Measurements from ENCODE around the gene DOK6. TPM values are rescaled to one million over a fixed set of nuclear protein-coding genes. Genes with fewer than 3 reads are reported as not detected.
"Not testable (repeated sequence)": the region's sequence is repeated elsewhere in the genome, so short reads cannot be mapped to it uniquely, and the experiment has no call there.

The DOK6 gene
- total RNA-seq, 2 experiments from 2014 or later, result not detected

- H3K9me3 Mint-ChIP-seq, result peaks cover 2% of the 10 kb centered on the region
- H3K27me3 Mint-ChIP-seq, result peaks cover 5% of the 10 kb centered on the region
- ChIA-PET POLR2A (no interaction called here), CTCF (no interaction called here)
- Histone ChIP-seq H3K27ac (ENCODE audit: low read depth in 1 of 2, low read length in 2 of 2) (no peak overlapping the region), H3K27me3 (ENCODE audit: control insufficient read depth in 1 of 2, insufficient read depth in 2 of 2, low read length in 2 of 2) (no peaks in the 10 kb centered on the region), H3K4me3 (ENCODE audit: low read length) (no peak overlapping the region), H3K36me3 (ENCODE audit: insufficient read depth, low read length) (no peaks in the 10 kb centered on the region), H3K4me1 (ENCODE audit: insufficient read depth, low read length) (no peaks in the 10 kb centered on the region), H3K9me3 (ENCODE audit: control insufficient read depth in 1 of 2, insufficient read depth in 1 of 2, low read length in 2 of 2) (peaks cover 3% of the 10 kb centered on the region in 2 experiments)
- no peak for ATAC-seq (ENCODE audit: poor library complexity)
- H3K4me3 Mint-ChIP-seq, result no peak overlapping the region
- H3K4me1 Mint-ChIP-seq (ENCODE audit: low read depth), result no peaks in the 10 kb centered on the region
- no peak overlapping the region for H3K27ac Mint-ChIP-seq
- intact Hi-C loops (cut with DNase I, micrococcal nuclease), result no loop called here
- no peak for DNase-seq
- no peaks in the 10 kb centered on the region for H3K36me3 Mint-ChIP-seq (ENCODE audit: low read depth)
- TF ChIP-seq CTCF (IDR thresholded peaks at IDR 0.05), result no peak
Observed at GRCh38 chr18:69358212-69358895, 42.3 kb upstream of the DOK6 start.

GRCh38 chr18:69359768-69360167 is 40.9 kb upstream of the DOK6 start:
- H3K36me3 ChIP-seq (ENCODE audit: insufficient read depth, low read length); DNase-seq; CTCF ChIA-PET; H3K36me3 Mint-ChIP-seq (ENCODE audit: low read depth); H3K4me1 Mint-ChIP-seq (ENCODE audit: low read depth); POLR2A ChIA-PET; intact Hi-C loops (cut with DNase I, micrococcal nuclease); H3K27ac Mint-ChIP-seq; H3K9me3 ChIP-seq (ENCODE audit: control insufficient read depth in 1 of 2, insufficient read depth in 1 of 2, low read length in 2 of 2); H3K4me3 ChIP-seq (ENCODE audit: low read length); ATAC-seq (ENCODE audit: poor library complexity); H3K27me3 ChIP-seq (ENCODE audit: control insufficient read depth in 1 of 2, insufficient read depth in 2 of 2, low read length in 2 of 2); H3K4me1 ChIP-seq (ENCODE audit: insufficient read depth, low read length); H3K4me3 Mint-ChIP-seq; H3K9me3 Mint-ChIP-seq; H3K27me3 Mint-ChIP-seq; H3K27ac ChIP-seq (ENCODE audit: low read depth in 1 of 2, low read length in 2 of 2): not testable (repeated sequence)

GRCh38 chr18:69364930-69365329 is 35.8 kb upstream of the DOK6 start:
- H3K36me3 Mint-ChIP-seq (ENCODE audit: low read depth), result no peaks in the 10 kb centered on the region
- no peak for DNase-seq
- H3K36me3 ChIP-seq (ENCODE audit: insufficient read depth, low read length), result no peaks in the 10 kb centered on the region
- H3K4me3 Mint-ChIP-seq, result no peak overlapping the region
- H3K27ac Mint-ChIP-seq, result no peak overlapping the region
- ATAC-seq (ENCODE audit: poor library complexity), result no peak
- H3K27me3 Mint-ChIP-seq, result no peaks in the 10 kb centered on the region
- H3K4me3 ChIP-seq (ENCODE audit: low read length), result no peak overlapping the region
- intact Hi-C loops (cut with DNase I, micrococcal nuclease), result no loop called here
- no peaks in the 10 kb centered on the region for H3K4me1 ChIP-seq (ENCODE audit: insufficient read depth, low read length)
- no peaks in the 10 kb centered on the region for H3K4me1 Mint-ChIP-seq (ENCODE audit: low read depth)
- H3K9me3 ChIP-seq (ENCODE audit: control insufficient read depth in 1 of 2, insufficient read depth in 1 of 2, low read length in 2 of 2), result peaks cover 3% of the 10 kb centered on the region in 2 experiments
- peaks cover 0 to 5% of the 10 kb centered on the region in 2 experiments for H3K27me3 ChIP-seq (ENCODE audit: control insufficient read depth in 1 of 2, insufficient read depth in 2 of 2, low read length in 2 of 2)
- ChIA-PET POLR2A (no interaction called here), CTCF (no interaction called here)
- H3K9me3 Mint-ChIP-seq, result peaks cover 2% of the 10 kb centered on the region
- no peak overlapping the region for H3K27ac ChIP-seq (ENCODE audit: low read depth in 1 of 2, low read length in 2 of 2)
- no peak for TF ChIP-seq CTCF (IDR thresholded peaks at IDR 0.05)

GRCh38 chr18:69365658-69366057 is 35.0 kb upstream of the DOK6 start:
- H3K9me3 ChIP-seq (ENCODE audit: control insufficient read depth in 1 of 2, insufficient read depth in 1 of 2, low read length in 2 of 2), result peaks cover 0 to 2% of the 10 kb centered on the region in 2 experiments
- H3K36me3 ChIP-seq (ENCODE audit: insufficient read depth, low read length), result no peaks in the 10 kb centered on the region
- Mint-ChIP-seq H3K4me1 (ENCODE audit: low read depth) (no peaks in the 10 kb centered on the region), H3K27me3 (no peaks in the 10 kb centered on the region), H3K36me3 (ENCODE audit: low read depth) (no peaks in the 10 kb centered on the region), H3K9me3 (peaks cover 2% of the 10 kb centered on the region), H3K27ac (no peak overlapping the region), H3K4me3 (no peak overlapping the region)
- ChIA-PET POLR2A (no interaction called here), CTCF (no interaction called here)
- intact Hi-C loops (cut with DNase I, micrococcal nuclease), result no loop called here
- ATAC-seq (ENCODE audit: poor library complexity) (no peak), DNase-seq (no peak)
- no peak overlapping the region for H3K27ac ChIP-seq (ENCODE audit: low read depth in 1 of 2, low read length in 2 of 2)
- no peak for TF ChIP-seq CTCF (IDR thresholded peaks at IDR 0.05)
- H3K4me1 ChIP-seq (ENCODE audit: insufficient read depth, low read length), result no peaks in the 10 kb centered on the region
- peaks cover 0 to 5% of the 10 kb centered on the region in 2 experiments for H3K27me3 ChIP-seq (ENCODE audit: control insufficient read depth in 1 of 2, insufficient read depth in 2 of 2, low read length in 2 of 2)
- H3K4me3 ChIP-seq (ENCODE audit: low read length), result no peak overlapping the region

All from CD4-positive, alpha-beta T cell (primary cell).